Fibroblast of skin of left quadriceps (primary cell): ENCODE measurements around the gene CCDC92B.
"Not testable (repeated sequence)": the region's sequence is repeated elsewhere in the genome, so short reads cannot be mapped to it uniquely, and the experiment has no call there.

Experiments used
- DNase-seq, 2 experiments: peaks; one replicate each; pipeline ENCODE4 v3.0.0-alpha.2; 2013; ENCODE audit warnings: low read depth in 2 of 2

Gene CCDC92B

GRCh38 chr17:2749058-2749783 lies at the start of gene CCDC92B:
CCDC92B (minus strand) TSS chr17:2749652; CDS start chr17:2735145, 14,507 bp downstream.
- no peak for DNase-seq

- no peak for DNase-seq
Measured at GRCh38 chr17:2798678-2799077, 49.2 kb upstream of the CCDC92B start.

- DNase-seq, result no peak
Measured at GRCh38 chr17:2798188-2798587, 48.7 kb upstream of the CCDC92B start.

GRCh38 chr17:2797637-2798036 lies 48.2 kb upstream of the CCDC92B start:
- no peak for DNase-seq

GRCh38 chr17:2797226-2797625 lies 47.8 kb upstream of the CCDC92B start:
- DNase-seq, result no peak

GRCh38 chr17:2796164-2797125 lies 47.0 kb upstream of the CCDC92B start, which contains the start of gene RAP1GAP2:
RAP1GAP2 (plus strand) TSS chr17:2796438; CDS start chr17:2796528, 90 bp downstream.
- DNase-seq, result no peak

- no peak for DNase-seq
Measured at GRCh38 chr17:2795441-2796163, 46.1 kb upstream of the CCDC92B start.

GRCh38 chr17:2794111-2794803 lies 44.8 kb upstream of the CCDC92B start:
- DNase-seq, result no peak

- DNase-seq, result no peak
Measured at GRCh38 chr17:2792366-2793169, 43.1 kb upstream of the CCDC92B start.

- DNase-seq, result no peak
Measured at GRCh38 chr17:2789700-2790099, 40.2 kb upstream of the CCDC92B start.

GRCh38 chr17:2786176-2786881 lies 36.9 kb upstream of the CCDC92B start:
- peak; percentile 17 to 33 for DNase-seq

- DNase-seq, result not testable (repeated sequence)
Measured at GRCh38 chr17:2785376-2785775, 35.9 kb upstream of the CCDC92B start.

GRCh38 chr17:2784864-2785263 lies 35.4 kb upstream of the CCDC92B start:
- no peak for DNase-seq

GRCh38 chr17:2783310-2784030 lies 34.0 kb upstream of the CCDC92B start:
- DNase-seq, result no peak

- DNase-seq, result no peak
Measured at GRCh38 chr17:2782055-2782454, 32.6 kb upstream of the CCDC92B start.

GRCh38 chr17:2781598-2781997 lies 32.1 kb upstream of the CCDC92B start:
- not testable (repeated sequence) for DNase-seq

- DNase-seq, result no peak
Measured at GRCh38 chr17:2780931-2781454, 31.5 kb upstream of the CCDC92B start.

GRCh38 chr17:2780256-2780655 lies 30.8 kb upstream of the CCDC92B start:
- no peak for DNase-seq

- DNase-seq, result no peak
Measured at GRCh38 chr17:2779545-2779944, 30.1 kb upstream of the CCDC92B start.
